A673 (cell line): ENCODE measurements around the gene FAM171A2. TPM values are rescaled to one million over a fixed set of nuclear protein-coding genes. Genes with fewer than 3 reads are reported as not detected.
"Not testable (repeated sequence)": the region's sequence is repeated elsewhere in the genome, so short reads cannot be mapped to it uniquely, and the experiment has no call there.

ENCODE experiments used
- BruUV-seq: library from RNA; stranded (reverse); fragments of 400-500 nt; replicated peaks from 2 replicates; lab custom pipeline; 2021; lab: Mats Ljungman, UMichigan
- CTCF ChIA-PET: fragments of 300-600 bp; sonication (Branson Sonifier 250); formaldehyde crosslinking; loops from one replicate; lab custom pipeline; 2022; ENCODE audit warnings: antibody characterized with exemption; lab: Charles Lee
- POLR2A ChIA-PET: fragments of 300-600 bp; sonication (Branson Sonifier 250); formaldehyde crosslinking; loops from one replicate; lab custom pipeline; 2022; ENCODE audit warnings: antibody characterized with exemption; ENCODE audit not compliant: low non-redundant PET; lab: Charles Lee
- DNase-seq: peaks from one replicate; pipeline ENCODE4 v3.0.0-alpha.2; 2015; ENCODE audit warnings: low spot score
- H3K27ac ChIP-seq: fragments of 200-600 bp; sonication (generic); 2 replicates; pipeline ENCODE4 v1.5.1; 2016; ENCODE audit warnings: mixed run types, low read depth, mild to moderate bottlenecking, mixed read lengths, antibody characterized with exemption, low read length; ENCODE audit not compliant: poor library complexity, severe bottlenecking
- H3K27me3 ChIP-seq: fragments of 200-600 bp; sonication (generic); replicated peaks from 2 replicates; pipeline ENCODE4 v1.6.1; 2017; ENCODE audit warnings: mixed run types, low read depth, mild to moderate bottlenecking, mixed read lengths, antibody characterized with exemption, low read length; ENCODE audit not compliant: insufficient read depth, poor library complexity
- H3K36me3 ChIP-seq: fragments of 200-600 bp; sonication (generic); 2 replicates; pipeline ENCODE4 v1.6.1; 2016; ENCODE audit warnings: mixed run types, mild to moderate bottlenecking, mixed read lengths, antibody characterized with exemption, low read length; ENCODE audit not compliant: insufficient read depth, poor library complexity, severe bottlenecking
- H3K4me1 ChIP-seq: fragments of 200-600 bp; sonication (generic); 2 replicates; pipeline ENCODE4 v1.6.1; 2017; ENCODE audit warnings: mixed run types, mild to moderate bottlenecking, mixed read lengths, antibody characterized with exemption, low read length; ENCODE audit not compliant: insufficient read depth, poor library complexity, severe bottlenecking
- H3K4me3 ChIP-seq: fragments of 200-600 bp; sonication (generic); 2 replicates; pipeline ENCODE4 v1.5.1; 2016; ENCODE audit warnings: low read depth, mixed run types, mild to moderate bottlenecking, mixed read lengths, low read length; ENCODE audit not compliant: poor library complexity, severe bottlenecking
- H3K9me3 ChIP-seq: fragments of 200-600 bp; sonication (generic); 2 replicates; pipeline ENCODE4 v1.6.1; 2016; ENCODE audit warnings: mixed run types, low read depth, mild to moderate bottlenecking, mixed read lengths, antibody characterized with exemption, low read length; ENCODE audit not compliant: poor library complexity, severe bottlenecking
- CTCF ChIP-seq: fragments of 300-800, 200-600 bp; sonication (generic); conservative IDR thresholded peaks from 2 replicates; pipeline ENCODE4 v1.5.1; 2017; ENCODE audit warnings: low read depth, mild to moderate bottlenecking, antibody characterized with exemption, low read length, moderate library complexity, mixed read lengths
- EZH2 ChIP-seq: fragments of 200-600 bp; sonication (generic); IDR thresholded peaks from 2 replicates; pipeline ENCODE4 v1.6.1; 2017; ENCODE audit warnings: borderline replicate concordance, low read depth, mild to moderate bottlenecking, mixed read lengths, antibody characterized with exemption, low read length; ENCODE audit not compliant: poor library complexity, severe bottlenecking
- intact Hi-C: fragments of 100-400 bp; cut with micrococcal nuclease; formaldehyde crosslinking; loops from one replicate; pipeline ENCODE4 v1.10.0; 2022; ENCODE audit not compliant: unreplicated experiment
- total RNA-seq: library from RNA; stranded (reverse); gene quantifications from 2 replicates; pipeline ENCODE4 v1.2.3, GENCODE V29; 2021

Gene FAM171A2
- total RNA-seq, 1 experiment from 2014 or later = 12.8 TPM

- CTCF ChIA-PET = no interaction called here
- intact Hi-C loops = no loop called here
- DNase-seq = no peak
- no peaks in the 10 kb centered on the region for H3K9me3 ChIP-seq
- no peak for TF ChIP-seq EZH2
- TF ChIP-seq CTCF = no peak
- H3K27me3 ChIP-seq = no peaks in the 10 kb centered on the region
- peaks cover 16% of the 10 kb centered on the region for H3K36me3 ChIP-seq
- H3K4me1 ChIP-seq = no peaks in the 10 kb centered on the region
- H3K27ac ChIP-seq = no peak overlapping the region
- POLR2A ChIA-PET = no interaction called here
- H3K4me3 ChIP-seq = no peak overlapping the region
- no TSS peak for BruUV-seq
Measured at GRCh38 chr17:44397479-44398440, 34.1 kb upstream of the FAM171A2 start.

- Histone ChIP-seq H3K9me3 (no peaks in the 10 kb centered on the region), H3K27ac (no peak overlapping the region), H3K4me1 (no peaks in the 10 kb centered on the region), H3K4me3 (no peak overlapping the region), H3K36me3 (peaks cover 16% of the 10 kb centered on the region), H3K27me3 (no peaks in the 10 kb centered on the region)
- ChIA-PET POLR2A (no interaction called here), CTCF (no interaction called here)
- TF ChIP-seq CTCF (no peak), EZH2 (no peak)
- no peak for DNase-seq
- BruUV-seq = no TSS peak
- intact Hi-C loops = no loop called here
Measured at GRCh38 chr17:44396946-44397345, 33.3 kb upstream of the FAM171A2 start.

GRCh38 chr17:44394833-44395232, 31.2 kb upstream of the FAM171A2 start:
- no peak for TF ChIP-seq EZH2
- TF ChIP-seq CTCF = no peak
- Histone ChIP-seq H3K4me3 (no peak overlapping the region), H3K27me3 (no peaks in the 10 kb centered on the region), H3K27ac (no peak overlapping the region), H3K4me1 (no peaks in the 10 kb centered on the region), H3K9me3 (no peaks in the 10 kb centered on the region), H3K36me3 (peaks cover 7% of the 10 kb centered on the region)
- intact Hi-C loops = no loop called here
- CTCF ChIA-PET = no interaction called here
- BruUV-seq = no TSS peak
- no peak for DNase-seq
- POLR2A ChIA-PET = no interaction called here

GRCh38 chr17:44394112-44394511, 30.5 kb upstream of the FAM171A2 start:
- BruUV-seq, POLR2A ChIA-PET, intact Hi-C loops, H3K27ac ChIP-seq, H3K36me3 ChIP-seq, H3K9me3 ChIP-seq, DNase-seq, H3K4me3 ChIP-seq, H3K27me3 ChIP-seq, CTCF ChIA-PET, H3K4me1 ChIP-seq: not testable (repeated sequence)
